A549 (cell line): ENCODE data around the gene HOXB8. TPM values are rescaled to one million over a fixed set of nuclear protein-coding genes. Genes with fewer than 3 reads are reported as not detected.
A peak's percentile ranks its signal among the peaks of the same experiment; 100 is the strongest.

Source experiments
- ATAC-seq, 2 experiments: fragments of 200-7000 bp in 1 of 2; fragments of >200 bp in 1 of 2; cut with Nextera tagmentation in 1 of 2; cut with Tn5 transposase in 1 of 2; 3 replicates each; pipeline versions ENCODE4 v1.8.0 to v1.9.1; 2018 to 2020; ENCODE audit warnings: mild to moderate bottlenecking in 1 of 2, moderate library complexity in 1 of 2
- CTCF ChIA-PET: fragments of 300-600 bp; sonication (Branson Sonifier 250); formaldehyde crosslinking; extraction: SDS; loops from one replicate; lab custom pipeline; 2021; ENCODE audit warnings: antibody characterized with exemption, inconsistent platforms; lab: Yijun Ruan, JAX
- POLR2A ChIA-PET: fragments of 350-600 bp; formaldehyde crosslinking; extraction: SDS; loops from one replicate; lab custom pipeline; 2021; ENCODE audit warnings: antibody characterized with exemption, inconsistent platforms; lab: Yijun Ruan, JAX
- DNase-seq, 2 experiments: peaks; one replicate each; pipeline versions ENCODE4 v3.0.0 to v3.0.0-alpha.2; 2011 to 2016; ENCODE audit warnings: low read depth in 1 of 2, low spot score in 1 of 2
- FAIRE-seq: peaks from 2 replicates; lab custom pipeline; 2011; peaks lifted over from hg19 to GRCh38; lab: Jason Lieb, UNC
- H3K27ac ChIP-seq, 2 experiments: fragments of >200 bp; sonication (Bioruptor Twin); formaldehyde crosslinking; 3 replicates each; pipeline ENCODE4 v1.5.1; 2016 to 2017
- H3K4me1 ChIP-seq: fragments of >200 bp; sonication (Bioruptor Twin); formaldehyde crosslinking; 3 replicates; pipeline ENCODE4 v1.6.1; 2016
- H3K4me2 ChIP-seq: fragments of >200 bp; sonication (Bioruptor Twin); formaldehyde crosslinking; 3 replicates; pipeline ENCODE4 v1.6.1; 2016
- H3K4me3 ChIP-seq: fragments of >200 bp; sonication (Bioruptor Twin); formaldehyde crosslinking; 3 replicates; pipeline ENCODE4 v1.5.1; 2016
- H3K9me3 ChIP-seq: fragments of >200 bp; sonication (Bioruptor Twin); formaldehyde crosslinking; 3 replicates; pipeline ENCODE4 v1.6.1; 2016
- BCL3 ChIP-seq: fragments of >200 bp; sonication (Bioruptor Twin); formaldehyde crosslinking; IDR thresholded peaks from 3 replicates; pipeline ENCODE4 v1.6.1; 2016
- CBX2 ChIP-seq: fragments of 200-600 bp; sonication (generic); IDR thresholded peaks from 2 replicates; pipeline ENCODE4 v1.6.1; 2016; ENCODE audit warnings: low read depth, mild to moderate bottlenecking, borderline replicate concordance
- ESRRA ChIP-seq: fragments of 150-350 bp; IDR thresholded peaks from 2 replicates; pipeline ENCODE4 v1.6.1; 2014; ENCODE audit warnings: mild to moderate bottlenecking, low read length, borderline replicate concordance
- FOSB ChIP-seq: fragments of 250-450 bp; sonication (Bioruptor Pico); IDR thresholded peaks from 2 replicates; pipeline ENCODE4 v1.5.0; 2020; ENCODE audit warnings: mild to moderate bottlenecking, moderate library complexity
- HOXA7 ChIP-seq: fragments of 250-450 bp; sonication (Bioruptor Pico); IDR thresholded peaks from 2 replicates; pipeline ENCODE4 v1.5.0; 2020; ENCODE audit warnings: mild to moderate bottlenecking, moderate library complexity
- NR3C1 ChIP-seq: fragments of >200 bp; sonication (Bioruptor Twin); formaldehyde crosslinking; IDR thresholded peaks from 3 replicates; pipeline ENCODE4 v1.6.1; 2017
- PBX3 ChIP-seq: IDR thresholded peaks from 2 replicates; pipeline ENCODE4 v1.6.1; 2012
- RAD21 ChIP-seq, 2 experiments: fragments of >200 bp in 1 of 2; sonication (Bioruptor Twin) in 1 of 2; formaldehyde crosslinking in 1 of 2; IDR thresholded peaks in 1 of 2; conservative IDR thresholded peaks in 1 of 2; 2 replicates in 1 of 2; 3 replicates in 1 of 2; pipeline ENCODE4 v1.6.1; 2012 to 2018; ENCODE audit warnings: inconsistent platforms in 1 of 2
- RCOR1 ChIP-seq: fragments of 150-350 bp; IDR thresholded peaks from 2 replicates; pipeline ENCODE4 v1.6.1; 2014; ENCODE audit warnings: antibody characterized with exemption, low read length, low read depth
- REST ChIP-seq: fragments of 200-600 bp; sonication (generic); IDR thresholded peaks from 2 replicates; pipeline ENCODE4 v1.6.1; 2016; ENCODE audit warnings: antibody characterized with exemption, mild to moderate bottlenecking, moderate library complexity
- SREBF2 ChIP-seq: fragments of 450-650 bp; IDR thresholded peaks from 2 replicates; pipeline ENCODE4 v1.6.1; 2014; ENCODE audit warnings: mild to moderate bottlenecking, moderate library complexity
- TFCP2L1 ChIP-seq: fragments of 250-450 bp; sonication (Bioruptor Pico); IDR thresholded peaks from 2 replicates; pipeline ENCODE4 v1.5.0; 2021; ENCODE audit warnings: mild to moderate bottlenecking
- WGBS: methylation state at CpG from one replicate; pipeline ENCODE4 v1.1.6; 2017; ENCODE audit errors: missing lambda C conversion rate; 5-methylcytosine and 5-hydroxymethylcytosine counted together
- polyA minus RNA-seq: library from RNA; depleted of rRNA, polyadenylated mRNA; stranded (reverse); fragments of >200 nt; gene quantifications from 2 replicates; pipeline ENCODE4 v1.2.3, GENCODE V29; 2011; rRNA and poly(A)+ RNA removed
- polyA plus RNA-seq, 4 experiments: library from polyadenylated mRNA; depleted of rRNA in 3 of 4; stranded (reverse); fragments of >200 nt; fragmentation: RNase III in 1 of 4; extraction: RNeasy Plus Mini Kit Qiagen cat#74134 plus additional on column Dnase treatment in 1 of 4; gene quantifications; 2 replicates in 3 of 4; 3 replicates in 1 of 4; pipeline ENCODE4 v1.2.3, GENCODE V29; 2011 to 2017
- TF ChIP-seq, protein P1 (sequence below): IDR thresholded peaks from 2 replicates; pipeline ENCODE4 v1.6.1; 2012; ENCODE audit warnings: low read depth, borderline replicate concordance

The HOXB8 gene
- polyA plus RNA-seq (2011; rRNA removed) (8.9 and 11.1 TPM in 2 replicates), polyA plus RNA-seq (2017; fragmentation: RNase III; extraction: RNeasy Plus Mini Kit Qiagen cat#74134 plus additional on column Dnase treatment) (4.6 to 5.8 TPM (median 4.7 TPM) in 3 replicates), polyA minus RNA-seq (4.1 and 5.1 TPM in 2 replicates)
- 12.3 and 15.2 TPM in 2 replicates for polyA plus RNA-seq (2012; cell fraction: cytosol; rRNA removed)
- polyA plus RNA-seq (2012; cell fraction: nucleus; rRNA removed) = 12.8 and 13.1 TPM in 2 replicates

- Histone ChIP-seq H3K27ac (peak within 1 kb of the TSS; percentile 93 to 99), H3K4me2 (peak within 1 kb of the TSS; percentile 98), H3K4me3 (peak within 1 kb of the TSS; percentile 74), H3K9me3 (no peaks in the 10 kb centered on the region), H3K4me1 (peaks cover 12% of the 10 kb centered on the region)
- 66% methylated on average over 41 of the region's 41 CpGs for WGBS
- no peak for ATAC-seq
- no peak for TF ChIP-seq BCL3
- TF ChIP-seq PBX3 = no peak
- TF ChIP-seq TFCP2L1 = no peak
- no peak for TF ChIP-seq FOSB (CRISPR knock-in tag)
- TF ChIP-seq, protein P1, sequence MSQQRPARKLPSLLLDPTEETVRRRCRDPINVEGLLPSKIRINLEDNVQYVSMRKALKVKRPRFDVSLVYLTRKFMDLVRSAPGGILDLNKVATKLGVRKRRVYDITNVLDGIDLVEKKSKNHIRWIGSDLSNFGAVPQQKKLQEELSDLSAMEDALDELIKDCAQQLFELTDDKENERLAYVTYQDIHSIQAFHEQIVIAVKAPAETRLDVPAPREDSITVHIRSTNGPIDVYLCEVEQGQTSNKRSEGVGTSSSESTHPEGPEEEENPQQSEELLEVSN = no peak
- no peak for TF ChIP-seq RCOR1
- TF ChIP-seq REST = no peak
- no peak for TF ChIP-seq SREBF2
- TF ChIP-seq NR3C1 = no peak
- TF ChIP-seq CBX2 = no peak
- FAIRE-seq = no peak
- POLR2A ChIA-PET = interaction anchor here (2.9 kb wide), 1 partner anchor 10 kb away, joined by 30 read pairs; the partner anchor contains the start of gene HOXB9
- DNase-seq = peak in 1 of 2 experiments; percentile 39
- CTCF ChIA-PET = interaction anchor here (0.8 to 4.8 kb wide), 21 partner anchors 8 to 597 kb away, joined by 3 to 37 read pairs (median 4); partner anchors contain the start of gene HOXB9
Observed at GRCh38 chr17:48615047-48615962, at the start of gene HOXB8. HOXB8 (minus strand) TSS chr17:48615292; CDS start chr17:48614704, 588 bp downstream.

GRCh38 chr17:48663134-48663924 is 48.2 kb upstream of the HOXB8 start:
- ChIA-PET CTCF (interaction anchor here (0.5 to 7.3 kb wide), 17 partner anchors 8 to 288 kb away, joined by 3 to 46 read pairs (median 5); no protein-coding TSS in a partner anchor), POLR2A (interaction anchor here (0.6 kb wide), 2 partner anchors 8 to 27 kb away, joined by 3 to 12 read pairs; no protein-coding TSS in a partner anchor)
- H3K27ac ChIP-seq = no peak overlapping the region
- ATAC-seq (peak; percentile 73 to 83), DNase-seq (no peak), FAIRE-seq (no peak)
- no peak for TF ChIP-seq HOXA7 (CRISPR knock-in tag)
- no peak for TF ChIP-seq ESRRA
- no peak for TF ChIP-seq SREBF2
- TF ChIP-seq FOSB (CRISPR knock-in tag) = no peak
- 0 out of 5 replicates have a peak, but pooled peaks of 1 of the 2 experiments have one; percentile 11 for TF ChIP-seq RAD21 (conservative IDR thresholded peaks at IDR 0.05 in 1 of 2, IDR thresholded peaks at IDR 0.05 in 1 of 2)
- H3K4me2 ChIP-seq = no peak overlapping the region
- WGBS = 91% methylated on average over 8 of the region's 8 CpGs
- H3K9me3 ChIP-seq = no peaks in the 10 kb centered on the region
- no peak overlapping the region for H3K4me3 ChIP-seq
- H3K4me1 ChIP-seq = no peaks in the 10 kb centered on the region
